HCT116 (cell line): ENCODE measurements around the gene UBQLN2. TPM values are rescaled to one million over a fixed set of nuclear protein-coding genes. Genes with fewer than 3 reads are reported as not detected.

Experiments used
- ATAC-seq: fragments of 200-7000 bp; cut with Tn5 transposase; 2 replicates; pipeline ENCODE4 v1.9.1; 2020; ENCODE audit warnings: mild to moderate bottlenecking, moderate library complexity
- Bru-seq: library from RNA; stranded (reverse); fragments of 400-500 nt; gene quantifications from one replicate; lab custom pipeline; 2021; lab: Mats Ljungman, UMichigan
- BruChase-seq, 2 experiments: library from RNA; stranded (reverse); fragments of 400-500 nt; gene quantifications; one replicate each; lab custom pipeline; 2021; lab: Mats Ljungman, UMichigan
- BruUV-seq: library from RNA; stranded (reverse); fragments of 400-500 nt; replicated peaks from 2 replicates; lab custom pipeline; 2021; lab: Mats Ljungman, UMichigan
- CTCF ChIA-PET: fragments of 300-600 bp; sonication (Branson Sonifier 250); formaldehyde crosslinking; loops from one replicate; lab custom pipeline; 2021; ENCODE audit warnings: antibody characterized with exemption; lab: Charles Lee
- POLR2A ChIA-PET: fragments of 300-600, 350-600 bp; sonication (Branson Sonifier 250); formaldehyde crosslinking; loops from one replicate; lab custom pipeline; 2021; ENCODE audit warnings: antibody characterized with exemption; lab: Charles Lee
- RAD21 ChIA-PET, 2 experiments: fragments of 300-600 bp; sonication (Branson Sonifier 250); formaldehyde crosslinking; loops; one replicate each; lab custom pipeline; 2023; ENCODE audit warnings: low total read pairs in 2 of 2; ENCODE audit not compliant: uncharacterized antibody in 2 of 2, unreplicated experiment in 2 of 2, low non-redundant PET in 1 of 2; lab: Charles Lee
- DNase-seq: peaks from one replicate; pipeline ENCODE4 v3.0.0-alpha.2; 2010; ENCODE audit warnings: low read depth, low spot score
- H2AFZ ChIP-seq: fragments of 200-600 bp; shearing (Covaris generic), sonication (generic); 2 replicates; pipeline ENCODE4 v1.6.1; 2017; ENCODE audit warnings: low read depth, mixed run types, mixed read lengths, antibody characterized with exemption, low read length; ENCODE audit not compliant: poor library complexity, severe bottlenecking
- H3K27ac ChIP-seq: 2 replicates; pipeline ENCODE4 v1.5.1; 2012; ENCODE audit warnings: low read depth, low read length
- H3K27me3 ChIP-seq: fragments of 200-600 bp; sonication (generic); 2 replicates; pipeline ENCODE4 v1.6.1; 2016; ENCODE audit warnings: mixed run types, low read length, mixed read lengths; ENCODE audit not compliant: insufficient read depth
- H3K36me3 ChIP-seq, 2 experiments: fragments of 200-500 bp in 1 of 2; fragments of 200-600 bp in 1 of 2; sonication (Bioruptor generic) in 1 of 2; sonication (generic) in 1 of 2; 2 replicates each; pipeline versions ENCODE4 v1.5.1 to v1.6.1; 2014 to 2016; ENCODE audit warnings: low read length in 2 of 2, inconsistent platforms in 1 of 2, mixed read lengths in 1 of 2, mixed run types in 1 of 2; ENCODE audit not compliant: insufficient read depth in 2 of 2, control insufficient read depth in 1 of 2
- H3K4me1 ChIP-seq, 2 experiments: fragments of 200-600 bp in 1 of 2; sonication (generic) in 1 of 2; 2 replicates each; pipeline versions ENCODE4 v1.5.1 to v1.6.1; 2012 to 2017; ENCODE audit warnings: low read length in 2 of 2, inconsistent platforms in 1 of 2, mild to moderate bottlenecking in 1 of 2, mixed read lengths in 1 of 2, mixed run types in 1 of 2, moderate library complexity in 1 of 2; ENCODE audit not compliant: insufficient read depth in 2 of 2, control insufficient read depth in 1 of 2
- H3K4me2 ChIP-seq: fragments of 200-600 bp; sonication (generic); 2 replicates; pipeline ENCODE4 v1.6.1; 2017; ENCODE audit warnings: mixed run types, low read length, mixed read lengths
- H3K4me3 ChIP-seq, 2 experiments: fragments of 200-600 bp in 1 of 2; sonication (generic) in 1 of 2; replicated peaks in 1 of 2; 2 replicates each; pipeline ENCODE4 v1.5.1; 2011 to 2016; ENCODE audit warnings: low read length in 2 of 2, control low read depth in 1 of 2, low read depth in 1 of 2, mild to moderate bottlenecking in 1 of 2, mixed read lengths in 1 of 2, mixed run types in 1 of 2
- H3K79me2 ChIP-seq: fragments of 200-600 bp; sonication (generic); 2 replicates; pipeline ENCODE4 v1.6.1; 2017; ENCODE audit warnings: mild to moderate bottlenecking, mixed run types, low read length, moderate library complexity, mixed read lengths; ENCODE audit not compliant: insufficient read depth
- H3K9ac ChIP-seq: fragments of 200-600 bp; sonication (generic); 2 replicates; pipeline ENCODE4 v1.6.1; 2016; ENCODE audit warnings: low read length, mixed read lengths
- H3K9me2 ChIP-seq: fragments of 200-600 bp; sonication (generic), shearing (Covaris generic); 2 replicates; pipeline ENCODE4 v1.6.1; 2017; ENCODE audit warnings: mixed run types, mild to moderate bottlenecking, moderate library complexity; ENCODE audit not compliant: insufficient read depth
- H3K9me3 ChIP-seq, 2 experiments: fragments of 200-500 bp in 1 of 2; fragments of 200-600 bp in 1 of 2; sonication (Bioruptor generic) in 1 of 2; sonication (generic) in 1 of 2; 2 replicates each; pipeline ENCODE4 v1.6.1; 2014 to 2017; ENCODE audit warnings: low read length in 2 of 2, mixed read lengths in 2 of 2, inconsistent platforms in 1 of 2, low read depth in 1 of 2, mild to moderate bottlenecking in 1 of 2, mixed run types in 1 of 2, moderate library complexity in 1 of 2; ENCODE audit not compliant: control insufficient read depth in 1 of 2, insufficient read depth in 1 of 2
- H4K20me1 ChIP-seq: fragments of 200-600 bp; sonication (generic), shearing (Covaris generic); 2 replicates; pipeline ENCODE4 v1.6.1; 2017; ENCODE audit warnings: mixed run types, mild to moderate bottlenecking, moderate library complexity; ENCODE audit not compliant: insufficient read depth
- CBX3 ChIP-seq: IDR thresholded peaks from 2 replicates; pipeline ENCODE4 v1.6.1; 2012; ENCODE audit warnings: low read depth
- CEBPB ChIP-seq: IDR thresholded peaks from 2 replicates; pipeline ENCODE4 v1.6.1; 2012; ENCODE audit warnings: low read depth
- EGR1 ChIP-seq: IDR thresholded peaks from 2 replicates; pipeline ENCODE4 v1.6.1; 2012; ENCODE audit warnings: low read depth
- ELF1 ChIP-seq: IDR thresholded peaks from 2 replicates; pipeline ENCODE4 v1.6.1; 2012; ENCODE audit warnings: low read depth, borderline replicate concordance
- EZH2 ChIP-seq: fragments of 200-600 bp; sonication (generic); IDR thresholded peaks from 2 replicates; pipeline ENCODE4 v1.6.1; 2017; ENCODE audit warnings: antibody characterized with exemption, mixed run types
- EZH2phosphoT487 ChIP-seq: fragments of 200-600 bp; IDR thresholded peaks from 2 replicates; pipeline ENCODE4 v1.6.1; 2018; ENCODE audit warnings: antibody characterized with exemption, borderline replicate concordance
- FOSL1 ChIP-seq: IDR thresholded peaks from 2 replicates; pipeline ENCODE4 v1.6.1; 2012; ENCODE audit warnings: low read depth
- POLR2AphosphoS5 ChIP-seq: IDR thresholded peaks from 2 replicates; pipeline ENCODE4 v1.6.1; 2011; ENCODE audit warnings: mild to moderate bottlenecking, low read depth, low read length, moderate library complexity
- RAD21 ChIP-seq: IDR thresholded peaks from 2 replicates; pipeline ENCODE4 v1.6.1; 2012; ENCODE audit warnings: low read depth, mild to moderate bottlenecking
- SIN3A ChIP-seq: IDR thresholded peaks from 2 replicates; pipeline ENCODE4 v1.6.1; 2012; ENCODE audit warnings: low read depth
- SP1 ChIP-seq: IDR thresholded peaks from 2 replicates; pipeline ENCODE4 v1.6.1; 2012; ENCODE audit warnings: low read depth
- TCF7L2 ChIP-seq: IDR thresholded peaks from 2 replicates; pipeline ENCODE4 v1.7.0; 2011; ENCODE audit warnings: borderline replicate concordance, inconsistent platforms; ENCODE audit not compliant: insufficient read depth, insufficient read length; ENCODE audit errors: extremely low read depth
- YY1 ChIP-seq: IDR thresholded peaks from 2 replicates; pipeline ENCODE4 v1.6.1; 2011; ENCODE audit warnings: low read length, low read depth, moderate library complexity, mild to moderate bottlenecking; ENCODE audit not compliant: insufficient replicate concordance; ENCODE audit errors: extremely low read depth
- ZFX ChIP-seq: fragments of 450-650 bp; IDR thresholded peaks from 2 replicates; pipeline ENCODE4 v1.6.1; 2017
- ZNF274 ChIP-seq: fragments of 200-500 bp; sonication (Bioruptor generic); IDR thresholded peaks from 2 replicates; pipeline ENCODE4 v1.6.1; 2014; ENCODE audit warnings: mild to moderate bottlenecking, low read depth, low read length, inconsistent platforms
- intact Hi-C: fragments of 100-400 bp; cut with micrococcal nuclease; formaldehyde crosslinking; loops from 2 replicates; pipeline ENCODE4 v1.10.0; 2022
- long read RNA-seq: library from polyadenylated mRNA; unstranded; transcript quantifications from one replicate; pipeline ENCODE4 v2.0.0, GENCODE V29; 2021; ENCODE audit not compliant: unreplicated experiment
- polyA plus RNA-seq: library from polyadenylated mRNA; unstranded; fragments of >200 nt; gene quantifications from 2 replicates; pipeline ENCODE4 v1.2.1, GENCODE V29; 2012; ENCODE audit warnings: missing spikeins
- total RNA-seq: library from RNA; stranded (reverse); gene quantifications from one replicate; pipeline ENCODE4 v1.2.1, GENCODE V29; 2021; ENCODE audit not compliant: unreplicated experiment
- TF ChIP-seq, protein P1 (sequence below), 3 experiments: fragments of 200-600 bp in 1 of 3; sonication (generic) in 1 of 3; IDR thresholded peaks in 2 of 3; conservative IDR thresholded peaks in 1 of 3; 2 replicates each; pipeline ENCODE4 v1.5.1; 2012 to 2017; ENCODE audit warnings: low read depth in 2 of 3, low read length in 2 of 3, antibody characterized with exemption in 1 of 3, borderline replicate concordance in 1 of 3, control low read depth in 1 of 3, mild to moderate bottlenecking in 1 of 3, mixed read lengths in 1 of 3, mixed run types in 1 of 3, moderate library complexity in 1 of 3; ENCODE audit not compliant: insufficient read depth in 1 of 3
- TF ChIP-seq, protein P2 (sequence below): IDR thresholded peaks from 2 replicates; pipeline ENCODE4 v1.6.1; 2012; ENCODE audit warnings: low read depth
- TF ChIP-seq, protein P3 (sequence below): IDR thresholded peaks from 2 replicates; pipeline ENCODE4 v1.6.1; 2012

Gene UBQLN2
- total RNA-seq = 20.9 TPM
- polyA plus RNA-seq = 10.5 and 13.1 TPM in 2 replicates
- percentile 88 among the genes with signal in this experiment for Bru-seq, nascent RNA
- percentile 94 among the genes with signal in this experiment for BruChase-seq, experiment 1, labeled RNA remaining after a 6-hour chase
- percentile 98 among the genes with signal in this experiment for BruChase-seq, experiment 2, labeled RNA remaining after a 2-hour chase
- long read RNA-seq, full-length matches to known transcripts = 82 of 82 reads
- long read RNA-seq, partial matches to known transcripts = 0 of 82 reads
- long read RNA-seq, other reads (novel, unspliced or antisense) = 0 of 82 reads

DNA sequence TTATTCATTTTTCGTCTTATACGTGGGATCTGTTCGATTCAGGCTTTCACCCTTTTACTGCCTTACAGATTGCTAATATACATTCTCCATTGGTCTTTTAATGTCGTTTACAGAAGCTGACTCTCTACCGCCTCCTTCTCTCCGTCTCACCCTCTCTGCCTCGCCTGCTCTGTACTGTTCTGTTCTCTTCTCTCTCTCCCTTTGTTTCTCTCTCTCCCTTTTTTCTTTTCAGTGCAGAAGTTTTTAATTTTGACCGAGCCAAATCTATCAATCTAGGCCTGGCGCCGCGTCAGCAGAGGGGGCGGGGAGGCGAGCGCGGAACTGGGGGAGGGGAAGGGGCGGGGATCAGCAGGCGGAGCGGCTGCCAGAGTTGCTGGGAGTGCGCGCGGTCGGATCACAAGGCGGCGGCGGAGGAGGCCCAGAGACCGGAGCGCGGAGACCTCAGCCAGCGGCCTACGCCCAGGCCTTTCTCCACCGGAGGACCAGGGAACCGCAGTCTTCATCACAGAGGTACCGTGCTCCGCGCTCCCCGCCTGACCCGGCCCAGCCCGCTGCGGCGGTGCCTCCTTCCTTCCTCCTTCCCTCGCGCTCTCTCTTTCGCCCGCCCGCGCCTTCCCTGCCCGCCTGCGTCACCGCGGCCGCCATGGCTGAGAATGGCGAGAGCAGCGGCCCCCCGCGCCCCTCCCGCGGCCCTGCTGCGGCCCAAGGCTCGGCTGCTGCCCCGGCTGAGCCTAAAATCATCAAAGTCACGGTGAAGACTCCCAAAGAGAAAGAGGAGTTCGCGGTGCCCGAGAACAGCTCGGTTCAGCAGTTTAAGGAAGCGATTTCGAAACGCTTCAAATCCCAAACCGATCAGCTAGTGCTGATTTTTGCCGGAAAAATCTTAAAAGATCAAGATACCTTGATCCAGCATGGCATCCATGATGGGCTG is at the start of gene UBQLN2:
Gene UBQLN2 (plus strand): TSS at position 397 of the 931 bp plus-strand sequence. CDS start 247 bp downstream, at position 644.
- H3K79me2 ChIP-seq = peaks cover 47% of the 10 kb centered on the region
- intact Hi-C loops = loop anchor here (5.0 kb wide), 1 partner anchor 164 kb away; the partner anchor contains the start of gene NBDY
- RAD21 ChIA-PET = no interaction called here
- TF ChIP-seq, protein P1, sequence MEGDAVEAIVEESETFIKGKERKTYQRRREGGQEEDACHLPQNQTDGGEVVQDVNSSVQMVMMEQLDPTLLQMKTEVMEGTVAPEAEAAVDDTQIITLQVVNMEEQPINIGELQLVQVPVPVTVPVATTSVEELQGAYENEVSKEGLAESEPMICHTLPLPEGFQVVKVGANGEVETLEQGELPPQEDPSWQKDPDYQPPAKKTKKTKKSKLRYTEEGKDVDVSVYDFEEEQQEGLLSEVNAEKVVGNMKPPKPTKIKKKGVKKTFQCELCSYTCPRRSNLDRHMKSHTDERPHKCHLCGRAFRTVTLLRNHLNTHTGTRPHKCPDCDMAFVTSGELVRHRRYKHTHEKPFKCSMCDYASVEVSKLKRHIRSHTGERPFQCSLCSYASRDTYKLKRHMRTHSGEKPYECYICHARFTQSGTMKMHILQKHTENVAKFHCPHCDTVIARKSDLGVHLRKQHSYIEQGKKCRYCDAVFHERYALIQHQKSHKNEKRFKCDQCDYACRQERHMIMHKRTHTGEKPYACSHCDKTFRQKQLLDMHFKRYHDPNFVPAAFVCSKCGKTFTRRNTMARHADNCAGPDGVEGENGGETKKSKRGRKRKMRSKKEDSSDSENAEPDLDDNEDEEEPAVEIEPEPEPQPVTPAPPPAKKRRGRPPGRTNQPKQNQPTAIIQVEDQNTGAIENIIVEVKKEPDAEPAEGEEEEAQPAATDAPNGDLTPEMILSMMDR (IDR thresholded peaks at IDR 0.05 in 2 of 3, conservative IDR thresholded peaks at IDR 0.05 in 1 of 3; ENCODE audit: borderline replicate concordance in 1 of 3, insufficient read depth in 1 of 3, low read depth in 2 of 3, low read length in 2 of 3) = no peak; a peak in 1 of 6 replicates
- TF ChIP-seq CBX3 = no peak
- no peak for TF ChIP-seq ELF1
- TF ChIP-seq YY1 = peak; percentile 64
- peak; percentile 35 for TF ChIP-seq SP1
- peak; percentile 71 for TF ChIP-seq POLR2AphosphoS5
- TF ChIP-seq ZNF274 = no peak
- TF ChIP-seq, protein P2, sequence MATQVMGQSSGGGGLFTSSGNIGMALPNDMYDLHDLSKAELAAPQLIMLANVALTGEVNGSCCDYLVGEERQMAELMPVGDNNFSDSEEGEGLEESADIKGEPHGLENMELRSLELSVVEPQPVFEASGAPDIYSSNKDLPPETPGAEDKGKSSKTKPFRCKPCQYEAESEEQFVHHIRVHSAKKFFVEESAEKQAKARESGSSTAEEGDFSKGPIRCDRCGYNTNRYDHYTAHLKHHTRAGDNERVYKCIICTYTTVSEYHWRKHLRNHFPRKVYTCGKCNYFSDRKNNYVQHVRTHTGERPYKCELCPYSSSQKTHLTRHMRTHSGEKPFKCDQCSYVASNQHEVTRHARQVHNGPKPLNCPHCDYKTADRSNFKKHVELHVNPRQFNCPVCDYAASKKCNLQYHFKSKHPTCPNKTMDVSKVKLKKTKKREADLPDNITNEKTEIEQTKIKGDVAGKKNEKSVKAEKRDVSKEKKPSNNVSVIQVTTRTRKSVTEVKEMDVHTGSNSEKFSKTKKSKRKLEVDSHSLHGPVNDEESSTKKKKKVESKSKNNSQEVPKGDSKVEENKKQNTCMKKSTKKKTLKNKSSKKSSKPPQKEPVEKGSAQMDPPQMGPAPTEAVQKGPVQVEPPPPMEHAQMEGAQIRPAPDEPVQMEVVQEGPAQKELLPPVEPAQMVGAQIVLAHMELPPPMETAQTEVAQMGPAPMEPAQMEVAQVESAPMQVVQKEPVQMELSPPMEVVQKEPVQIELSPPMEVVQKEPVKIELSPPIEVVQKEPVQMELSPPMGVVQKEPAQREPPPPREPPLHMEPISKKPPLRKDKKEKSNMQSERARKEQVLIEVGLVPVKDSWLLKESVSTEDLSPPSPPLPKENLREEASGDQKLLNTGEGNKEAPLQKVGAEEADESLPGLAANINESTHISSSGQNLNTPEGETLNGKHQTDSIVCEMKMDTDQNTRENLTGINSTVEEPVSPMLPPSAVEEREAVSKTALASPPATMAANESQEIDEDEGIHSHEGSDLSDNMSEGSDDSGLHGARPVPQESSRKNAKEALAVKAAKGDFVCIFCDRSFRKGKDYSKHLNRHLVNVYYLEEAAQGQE = no peak
- peak; percentile 36; the same call in 1 of the 2 replicates for TF ChIP-seq EGR1
- TF ChIP-seq TCF7L2 = peak; percentile 33
- TF ChIP-seq EZH2 = no peak
- TF ChIP-seq, protein P3, sequence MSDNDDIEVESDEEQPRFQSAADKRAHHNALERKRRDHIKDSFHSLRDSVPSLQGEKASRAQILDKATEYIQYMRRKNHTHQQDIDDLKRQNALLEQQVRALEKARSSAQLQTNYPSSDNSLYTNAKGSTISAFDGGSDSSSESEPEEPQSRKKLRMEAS = peak; percentile 53; the same call in 1 of the 2 replicates
- peak; percentile 89 for TF ChIP-seq ZFX
- TF ChIP-seq CEBPB = no peak
- TF ChIP-seq FOSL1 = no peak
- TF ChIP-seq SIN3A = peak; percentile 41; the same call in 1 of the 2 replicates
- TF ChIP-seq EZH2phosphoT487 = no peak
- TF ChIP-seq RAD21 = no peak; the same call in 1 of the 2 replicates

More for the DNA sequence above, at the start of gene UBQLN2:
- Histone ChIP-seq H3K27ac (peak within 1 kb of the TSS; percentile 87), H3K9me3 (no peaks in the 10 kb centered on the region), H3K4me3 (peak within 1 kb of the TSS; percentile 62 to 77), H3K27me3 (no peaks in the 10 kb centered on the region), H3K9me2 (no peaks in the 10 kb centered on the region), H4K20me1 (no peaks in the 10 kb centered on the region), H3K36me3 (no peaks in the 10 kb centered on the region), H3K4me2 (peak within 1 kb of the TSS; percentile 83), H3K4me1 (peaks cover 3 to 5% of the 10 kb centered on the region in 2 experiments), H2AFZ (peak within 1 kb of the TSS; percentile 74), H3K9ac (peak within 1 kb of the TSS; percentile 86)
- CTCF ChIA-PET = no interaction called here
- peak; percentile 31 for DNase-seq
- peak; percentile 92 for ATAC-seq
- BruUV-seq = no TSS peak
- POLR2A ChIA-PET = no interaction called here
